ENCODE measurements around the gene FSTL3. TPM values are rescaled to one million over a fixed set of nuclear protein-coding genes. Genes with fewer than 3 reads are reported as not detected.
"Not testable (repeated sequence)": the region's sequence is repeated elsewhere in the genome, so short reads cannot be mapped to it uniquely, and the experiment has no call there.

FSTL3 gene
- total RNA-seq, 1 donor from 2014 or later, result 312 TPM

DNA sequence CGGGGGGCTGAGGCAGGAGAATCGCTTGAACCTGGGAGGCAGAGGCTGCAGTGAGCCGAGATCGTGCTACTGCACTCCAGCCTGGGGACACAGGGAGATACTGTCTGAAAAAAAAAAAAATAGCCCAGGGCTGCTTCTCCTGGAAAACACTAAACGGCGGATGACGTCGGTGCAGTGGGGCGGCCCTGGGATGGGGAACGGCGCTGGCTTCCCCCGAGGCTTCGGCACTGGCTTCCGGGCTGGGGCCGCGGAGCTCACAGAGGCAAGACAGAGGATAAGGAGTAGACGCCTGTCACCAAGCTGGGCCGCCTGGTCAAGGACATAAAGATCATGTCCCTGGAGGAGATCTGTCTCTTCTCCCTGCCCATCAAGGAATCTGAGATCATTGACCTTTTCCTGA, 14.0 kb downstream of the FSTL3 start:
- H3K4me3 Mint-ChIP-seq (ENCODE audit: unreplicated experiment), result no peak overlapping the region
- no peaks in the 10 kb centered on the region for H3K9me3 Mint-ChIP-seq (ENCODE audit: low read depth)
- no peak overlapping the region for H3K27ac Mint-ChIP-seq (ENCODE audit: unreplicated experiment)
- no peaks in the 10 kb centered on the region for H3K4me1 Mint-ChIP-seq (ENCODE audit: low read depth)
- H3K27me3 Mint-ChIP-seq (ENCODE audit: low read depth), result no peaks in the 10 kb centered on the region
- no peak for DNase-seq (ENCODE audit: low spot score)
- no peaks in the 10 kb centered on the region for H3K36me3 Mint-ChIP-seq (ENCODE audit: low read depth)
- TF ChIP-seq, protein P1, sequence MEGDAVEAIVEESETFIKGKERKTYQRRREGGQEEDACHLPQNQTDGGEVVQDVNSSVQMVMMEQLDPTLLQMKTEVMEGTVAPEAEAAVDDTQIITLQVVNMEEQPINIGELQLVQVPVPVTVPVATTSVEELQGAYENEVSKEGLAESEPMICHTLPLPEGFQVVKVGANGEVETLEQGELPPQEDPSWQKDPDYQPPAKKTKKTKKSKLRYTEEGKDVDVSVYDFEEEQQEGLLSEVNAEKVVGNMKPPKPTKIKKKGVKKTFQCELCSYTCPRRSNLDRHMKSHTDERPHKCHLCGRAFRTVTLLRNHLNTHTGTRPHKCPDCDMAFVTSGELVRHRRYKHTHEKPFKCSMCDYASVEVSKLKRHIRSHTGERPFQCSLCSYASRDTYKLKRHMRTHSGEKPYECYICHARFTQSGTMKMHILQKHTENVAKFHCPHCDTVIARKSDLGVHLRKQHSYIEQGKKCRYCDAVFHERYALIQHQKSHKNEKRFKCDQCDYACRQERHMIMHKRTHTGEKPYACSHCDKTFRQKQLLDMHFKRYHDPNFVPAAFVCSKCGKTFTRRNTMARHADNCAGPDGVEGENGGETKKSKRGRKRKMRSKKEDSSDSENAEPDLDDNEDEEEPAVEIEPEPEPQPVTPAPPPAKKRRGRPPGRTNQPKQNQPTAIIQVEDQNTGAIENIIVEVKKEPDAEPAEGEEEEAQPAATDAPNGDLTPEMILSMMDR (IDR thresholded peaks at IDR 0.05), result no peak

DNA sequence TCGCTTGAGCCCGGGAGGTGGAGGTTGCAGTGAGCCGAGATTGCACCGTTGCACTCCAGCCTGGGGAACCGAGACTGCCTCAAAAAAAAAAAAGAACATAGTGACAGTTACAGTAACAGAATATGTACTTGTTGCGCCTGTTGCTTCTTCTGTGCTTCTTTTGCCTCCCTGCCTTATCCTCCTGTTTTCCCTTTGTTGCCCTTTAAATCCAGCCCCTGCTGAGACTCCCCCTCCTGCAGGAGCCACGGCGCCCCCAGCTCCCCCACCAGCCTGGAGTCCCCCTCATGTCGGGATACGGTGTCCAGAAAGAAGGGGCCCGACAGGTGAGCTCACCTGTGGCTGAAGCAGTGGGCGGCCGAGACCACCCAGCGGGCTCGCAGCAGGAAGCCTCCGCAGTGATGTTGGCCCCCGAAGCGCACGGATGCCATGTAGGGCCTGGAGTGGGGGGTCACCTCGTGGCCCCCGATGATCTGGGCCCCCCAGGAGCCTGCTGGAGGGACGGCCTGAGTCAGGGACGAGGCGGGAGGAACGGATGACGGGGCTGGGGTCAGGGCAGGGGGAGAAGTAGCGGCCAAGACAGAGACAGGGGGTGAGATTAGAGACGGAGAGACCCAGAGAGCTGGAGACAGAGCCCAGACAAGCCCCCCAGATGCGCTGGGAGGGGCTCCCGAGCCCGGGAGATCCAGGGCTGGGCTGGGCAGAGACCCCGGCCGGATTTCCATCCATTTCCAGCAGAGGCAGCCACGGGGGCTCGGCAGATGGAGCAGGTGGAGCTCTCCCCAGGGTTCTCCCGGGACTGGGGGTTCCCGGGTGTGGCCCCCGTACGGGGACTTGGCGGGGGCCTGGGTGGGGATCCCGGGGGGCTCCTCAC, 18.5 kb downstream of the FSTL3 start:
- TF ChIP-seq, protein P1 (IDR thresholded peaks at IDR 0.05), result no peak
- no peak overlapping the region for H3K27ac Mint-ChIP-seq (ENCODE audit: unreplicated experiment)
- H3K36me3 Mint-ChIP-seq (ENCODE audit: low read depth), result no peaks in the 10 kb centered on the region
- H3K27me3 Mint-ChIP-seq (ENCODE audit: low read depth), result no peaks in the 10 kb centered on the region
- H3K4me1 Mint-ChIP-seq (ENCODE audit: low read depth), result no peaks in the 10 kb centered on the region
- no peaks in the 10 kb centered on the region for H3K9me3 Mint-ChIP-seq (ENCODE audit: low read depth)
- DNase-seq (ENCODE audit: low spot score), result no peak
- no peak overlapping the region for H3K4me3 Mint-ChIP-seq (ENCODE audit: unreplicated experiment)

DNA sequence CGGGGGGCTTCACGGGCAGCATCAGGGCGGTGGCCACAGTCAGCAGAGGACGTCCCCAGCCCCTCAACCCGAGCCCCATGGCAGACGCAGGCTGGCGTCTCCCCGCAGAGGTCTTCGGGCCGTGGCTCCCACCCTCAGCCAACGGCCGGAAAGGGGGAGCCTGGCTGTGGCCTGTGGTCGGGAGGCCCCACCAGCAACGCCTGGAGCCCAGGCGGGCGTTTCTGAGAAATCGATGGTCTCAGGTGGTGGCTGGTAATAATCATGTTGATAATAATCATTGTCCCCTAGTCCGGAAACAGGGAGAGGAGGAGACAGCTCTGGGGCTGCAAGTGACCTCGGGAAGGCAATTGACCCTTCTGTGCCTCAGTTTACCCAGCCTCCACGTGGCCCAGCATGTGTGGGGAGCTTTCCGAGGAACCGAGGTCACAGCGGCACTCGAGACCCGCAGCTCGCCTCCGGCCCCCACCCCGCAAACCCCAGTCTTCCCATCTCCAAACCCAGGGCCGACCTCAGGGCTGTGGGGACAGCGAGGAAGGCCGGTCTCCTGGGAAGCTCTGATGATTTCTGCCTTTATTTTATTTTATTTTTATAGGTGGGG, 19.3 kb downstream of the FSTL3 start, which contains the start of gene PRSS57:
TSS of gene PRSS57 (minus strand) at position 101 of the 598 bp plus-strand sequence. CDS start at position 79, 22 bp downstream.
- no peaks in the 10 kb centered on the region for H3K27me3 Mint-ChIP-seq (ENCODE audit: low read depth)

DNA sequence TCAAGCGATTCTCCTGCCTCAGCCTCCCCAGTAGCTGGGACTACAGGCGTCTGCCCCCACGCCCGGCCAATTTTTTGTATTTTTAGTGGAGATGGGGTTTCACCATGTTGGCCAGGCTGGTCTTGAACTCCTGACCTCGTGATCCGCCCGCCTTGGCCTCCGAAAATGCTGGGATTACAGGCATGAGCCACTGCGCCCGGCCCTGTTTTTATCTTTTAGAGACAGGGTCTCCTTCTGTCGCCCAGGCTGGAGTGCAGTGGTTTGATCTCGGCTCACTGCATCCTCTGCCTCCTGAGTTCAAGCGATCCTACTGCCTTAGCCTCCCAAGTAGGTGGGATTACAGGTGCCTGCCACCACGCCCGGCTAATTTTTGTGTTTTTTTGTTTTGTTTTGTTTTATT, 22.3 kb downstream of the FSTL3 start:
- H3K27me3 Mint-ChIP-seq (ENCODE audit: low read depth); H3K27ac Mint-ChIP-seq (ENCODE audit: unreplicated experiment); H3K4me1 Mint-ChIP-seq (ENCODE audit: low read depth); H3K36me3 Mint-ChIP-seq (ENCODE audit: low read depth); H3K4me3 Mint-ChIP-seq (ENCODE audit: unreplicated experiment); H3K9me3 Mint-ChIP-seq (ENCODE audit: low read depth); DNase-seq (ENCODE audit: low spot score): not testable (repeated sequence)

More for the DNA sequence above, 19.3 kb downstream of the FSTL3 start, which contains the start of gene PRSS57:
- TF ChIP-seq, protein P1 (IDR thresholded peaks at IDR 0.05), result no peak
- Mint-ChIP-seq H3K9me3 (ENCODE audit: low read depth) (no peaks in the 10 kb centered on the region), H3K4me1 (ENCODE audit: low read depth) (no peaks in the 10 kb centered on the region), H3K4me3 (ENCODE audit: unreplicated experiment) (no peak within 1 kb of the TSS), H3K36me3 (ENCODE audit: low read depth) (no peaks in the 10 kb centered on the region), H3K27ac (ENCODE audit: unreplicated experiment) (no peak within 1 kb of the TSS)
- no peak for DNase-seq (ENCODE audit: low spot score)

DNA sequence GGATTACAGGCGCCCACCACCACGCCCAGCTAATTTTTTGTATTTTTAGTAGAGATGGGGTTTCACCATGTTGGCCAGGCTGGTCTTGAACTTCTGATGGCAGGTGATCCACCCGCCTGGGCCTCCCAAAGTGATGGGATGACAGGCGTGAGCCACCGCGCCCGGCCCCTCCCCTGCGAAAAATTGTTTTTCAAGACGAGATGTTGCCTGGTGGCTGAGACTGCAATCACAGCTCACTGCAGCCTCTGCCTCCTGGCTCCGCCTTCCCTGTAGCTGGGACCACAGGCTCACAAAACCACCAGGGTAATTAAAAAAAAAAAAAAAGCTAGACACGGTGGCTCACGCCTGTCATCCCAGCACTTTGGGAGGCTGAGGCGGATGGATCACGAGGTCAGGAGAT, 23.7 kb downstream of the FSTL3 start:
- not testable (repeated sequence) for DNase-seq (ENCODE audit: low spot score); H3K27ac Mint-ChIP-seq (ENCODE audit: unreplicated experiment); H3K27me3 Mint-ChIP-seq (ENCODE audit: low read depth); H3K4me1 Mint-ChIP-seq (ENCODE audit: low read depth); H3K36me3 Mint-ChIP-seq (ENCODE audit: low read depth); H3K4me3 Mint-ChIP-seq (ENCODE audit: unreplicated experiment); H3K9me3 Mint-ChIP-seq (ENCODE audit: low read depth)

DNA sequence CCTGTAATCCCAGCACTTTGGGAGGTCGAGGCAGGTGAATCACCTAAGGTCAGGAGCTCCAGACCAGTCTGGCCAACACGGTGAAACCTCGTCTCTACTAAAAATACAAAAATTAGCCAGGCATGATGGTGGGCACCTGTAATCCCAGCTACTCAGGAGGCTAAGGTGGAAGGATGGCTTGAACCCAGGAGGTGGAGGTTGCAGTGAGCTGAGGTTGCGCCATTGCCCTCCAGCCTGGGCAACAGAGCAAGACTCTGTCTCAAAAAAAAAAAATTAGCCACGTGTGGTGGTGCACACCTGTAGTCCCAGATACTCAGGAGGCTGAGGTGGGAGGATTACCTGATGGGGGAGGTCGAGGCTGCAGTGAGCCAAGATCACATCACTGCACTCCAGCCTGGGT, 26.7 kb downstream of the FSTL3 start:
- not testable (repeated sequence) for H3K9me3 Mint-ChIP-seq (ENCODE audit: low read depth); H3K27me3 Mint-ChIP-seq (ENCODE audit: low read depth); H3K4me3 Mint-ChIP-seq (ENCODE audit: unreplicated experiment); H3K36me3 Mint-ChIP-seq (ENCODE audit: low read depth); H3K4me1 Mint-ChIP-seq (ENCODE audit: low read depth); DNase-seq (ENCODE audit: low spot score); H3K27ac Mint-ChIP-seq (ENCODE audit: unreplicated experiment)

Measured in chondrocyte (in vitro differentiated cells).